ENCODE measurements around the gene TARBP1. TPM values are rescaled to one million over a fixed set of nuclear protein-coding genes. Genes with fewer than 3 reads are reported as not detected.

TARBP1 gene
- total RNA-seq, 2 experiments from 2014 or later = 38.4 to 40.9 TPM

- H3K4me1 Mint-ChIP-seq (ENCODE audit: low read depth) = peaks cover 30% of the 10 kb centered on the region
- ChIA-PET CTCF (no interaction called here), POLR2A (interaction anchor here (0.5 kb wide), 1 partner anchor 674 kb away, joined by 3 read pairs; no protein-coding TSS in a partner anchor)
- no peaks in the 10 kb centered on the region for H3K27me3 Mint-ChIP-seq
- Histone ChIP-seq H3K4me1 (ENCODE audit: insufficient read depth, low read length) (peaks cover 11% of the 10 kb centered on the region), H3K36me3 (ENCODE audit: insufficient read depth, low read length) (no peaks in the 10 kb centered on the region), H3K4me3 (ENCODE audit: low read length) (no peak overlapping the region), H3K27ac (ENCODE audit: low read depth in 1 of 2, low read length in 2 of 2) (no peak overlapping the region), H3K9me3 (ENCODE audit: control insufficient read depth in 1 of 2, insufficient read depth in 1 of 2, low read length in 2 of 2) (no peaks in the 10 kb centered on the region), H3K27me3 (ENCODE audit: control insufficient read depth in 1 of 2, insufficient read depth in 2 of 2, low read length in 2 of 2) (no peaks in the 10 kb centered on the region)
- H3K9me3 Mint-ChIP-seq = no peaks in the 10 kb centered on the region
- intact Hi-C loops (cut with DNase I, micrococcal nuclease) = loop anchor here in 1 of 2 experiments (5.0 kb wide), 1 partner anchor 932 kb away; no protein-coding TSS in a partner anchor
- H3K27ac Mint-ChIP-seq = no peak overlapping the region
- no peaks in the 10 kb centered on the region for H3K36me3 Mint-ChIP-seq (ENCODE audit: low read depth)
- TF ChIP-seq, protein P1, sequence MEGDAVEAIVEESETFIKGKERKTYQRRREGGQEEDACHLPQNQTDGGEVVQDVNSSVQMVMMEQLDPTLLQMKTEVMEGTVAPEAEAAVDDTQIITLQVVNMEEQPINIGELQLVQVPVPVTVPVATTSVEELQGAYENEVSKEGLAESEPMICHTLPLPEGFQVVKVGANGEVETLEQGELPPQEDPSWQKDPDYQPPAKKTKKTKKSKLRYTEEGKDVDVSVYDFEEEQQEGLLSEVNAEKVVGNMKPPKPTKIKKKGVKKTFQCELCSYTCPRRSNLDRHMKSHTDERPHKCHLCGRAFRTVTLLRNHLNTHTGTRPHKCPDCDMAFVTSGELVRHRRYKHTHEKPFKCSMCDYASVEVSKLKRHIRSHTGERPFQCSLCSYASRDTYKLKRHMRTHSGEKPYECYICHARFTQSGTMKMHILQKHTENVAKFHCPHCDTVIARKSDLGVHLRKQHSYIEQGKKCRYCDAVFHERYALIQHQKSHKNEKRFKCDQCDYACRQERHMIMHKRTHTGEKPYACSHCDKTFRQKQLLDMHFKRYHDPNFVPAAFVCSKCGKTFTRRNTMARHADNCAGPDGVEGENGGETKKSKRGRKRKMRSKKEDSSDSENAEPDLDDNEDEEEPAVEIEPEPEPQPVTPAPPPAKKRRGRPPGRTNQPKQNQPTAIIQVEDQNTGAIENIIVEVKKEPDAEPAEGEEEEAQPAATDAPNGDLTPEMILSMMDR (IDR thresholded peaks at IDR 0.05) = no peak
- H3K4me3 Mint-ChIP-seq = no peak overlapping the region
- ATAC-seq (ENCODE audit: poor library complexity) (no peak), DNase-seq (no peak)
Observed at GRCh38 chr1:234484991-234485739, 6.2 kb upstream of the TARBP1 start.

GRCh38 chr1:234484218-234484617 is 5.2 kb upstream of the TARBP1 start:
- Histone ChIP-seq H3K36me3 (ENCODE audit: insufficient read depth, low read length) (no peaks in the 10 kb centered on the region), H3K27me3 (ENCODE audit: control insufficient read depth in 1 of 2, insufficient read depth in 2 of 2, low read length in 2 of 2) (no peaks in the 10 kb centered on the region), H3K4me3 (ENCODE audit: low read length) (no peak overlapping the region), H3K9me3 (ENCODE audit: control insufficient read depth in 1 of 2, insufficient read depth in 1 of 2, low read length in 2 of 2) (no peaks in the 10 kb centered on the region), H3K4me1 (ENCODE audit: insufficient read depth, low read length) (peaks cover 15% of the 10 kb centered on the region), H3K27ac (ENCODE audit: low read depth in 1 of 2, low read length in 2 of 2) (no peak overlapping the region)
- Mint-ChIP-seq H3K27me3 (no peaks in the 10 kb centered on the region), H3K9me3 (no peaks in the 10 kb centered on the region), H3K36me3 (ENCODE audit: low read depth) (no peaks in the 10 kb centered on the region), H3K27ac (no peak overlapping the region), H3K4me3 (no peak overlapping the region), H3K4me1 (ENCODE audit: low read depth) (peaks cover 28% of the 10 kb centered on the region)
- intact Hi-C loops (cut with DNase I, micrococcal nuclease) = no loop called here
- TF ChIP-seq, protein P1 (IDR thresholded peaks at IDR 0.05) = no peak
- ChIA-PET CTCF (no interaction called here), POLR2A (interaction anchor here (0.5 kb wide), 1 partner anchor 675 kb away, joined by 3 read pairs; no protein-coding TSS in a partner anchor)
- ATAC-seq (ENCODE audit: poor library complexity) (no peak), DNase-seq (no peak)

DNA sequence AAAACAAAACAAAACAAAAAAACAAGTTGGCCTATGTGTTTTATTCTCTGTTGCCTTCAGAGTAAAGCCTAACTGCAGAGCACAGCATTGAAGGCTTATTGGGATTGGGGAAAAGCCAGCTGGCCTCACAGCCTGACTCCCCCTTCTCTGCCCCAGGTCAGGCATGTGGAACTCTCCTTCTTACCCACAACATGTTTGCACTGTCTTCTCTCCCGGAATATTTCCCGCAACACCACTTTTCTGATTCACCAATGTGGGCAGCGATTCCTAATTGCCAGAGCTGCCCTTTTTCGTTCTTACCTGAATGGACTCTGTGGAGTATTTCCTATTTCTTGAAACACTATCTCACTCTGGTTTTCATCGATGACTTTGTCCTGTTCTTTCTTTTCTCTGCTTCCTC is 2.8 kb upstream of the TARBP1 start:
- Mint-ChIP-seq H3K36me3 (ENCODE audit: low read depth) (no peaks in the 10 kb centered on the region), H3K27me3 (no peaks in the 10 kb centered on the region), H3K9me3 (no peaks in the 10 kb centered on the region), H3K4me3 (no peak overlapping the region), H3K27ac (no peak overlapping the region), H3K4me1 (ENCODE audit: low read depth) (peaks cover 16% of the 10 kb centered on the region)
- Histone ChIP-seq H3K27ac (ENCODE audit: low read depth in 1 of 2, low read length in 2 of 2) (no peak overlapping the region), H3K9me3 (ENCODE audit: control insufficient read depth in 1 of 2, insufficient read depth in 1 of 2, low read length in 2 of 2) (no peaks in the 10 kb centered on the region), H3K27me3 (ENCODE audit: control insufficient read depth in 1 of 2, insufficient read depth in 2 of 2, low read length in 2 of 2) (no peaks in the 10 kb centered on the region), H3K4me1 (ENCODE audit: insufficient read depth, low read length) (peaks cover 9% of the 10 kb centered on the region), H3K4me3 (ENCODE audit: low read length) (no peak overlapping the region), H3K36me3 (ENCODE audit: insufficient read depth, low read length) (no peaks in the 10 kb centered on the region)
- ATAC-seq (ENCODE audit: poor library complexity) (no peak), DNase-seq (no peak)
- POLR2A ChIA-PET = no interaction called here
- CTCF ChIA-PET = no interaction called here
- TF ChIP-seq, protein P1 (IDR thresholded peaks at IDR 0.05) = no peak
- intact Hi-C loops (cut with DNase I, micrococcal nuclease) = no loop called here

Measured in CD4-positive, alpha-beta T cell (primary cell).